ENCODE data around the gene RAG2.
"Not testable (repeated sequence)": the region's sequence is repeated elsewhere in the genome, so short reads cannot be mapped to it uniquely, and the experiment has no call there.

Gene RAG2

GRCh38 chr11:36566407-36567053 is 31.5 kb downstream of the RAG2 start:
- Histone ChIP-seq H3K9ac (ENCODE audit: insufficient read length, low read depth) (no peak overlapping the region), H3K36me3 (ENCODE audit: insufficient read depth, insufficient read length, low read length) (no peaks in the 10 kb centered on the region), H3K9me3 (ENCODE audit: insufficient read depth, low read length) (no peaks in the 10 kb centered on the region), H3K27me3 (ENCODE audit: insufficient read depth, insufficient read length) (no peaks in the 10 kb centered on the region), H3K4me1 (ENCODE audit: insufficient read depth, insufficient read length) (no peaks in the 10 kb centered on the region), H3K4me3 (ENCODE audit: insufficient read length, low read depth) (no peak overlapping the region)
- no peak for DNase-seq (ENCODE audit: low read depth, low spot score)
- TF ChIP-seq YY1 (IDR thresholded peaks at IDR 0.05; ENCODE audit: insufficient read depth, insufficient read length), result no peak
- TF ChIP-seq SUZ12 (IDR thresholded peaks at IDR 0.05; ENCODE audit: extremely low read depth, insufficient read depth, insufficient read length), result no peak
- TF ChIP-seq ZNF274 (IDR thresholded peaks at IDR 0.05; ENCODE audit: low read depth, low read length), result no peak

GRCh38 chr11:36565031-36565610 is 32.9 kb downstream of the RAG2 start:
- no peaks in the 10 kb centered on the region for H3K27me3 ChIP-seq (ENCODE audit: insufficient read depth, insufficient read length)

GRCh38 chr11:36564376-36565030 is 33.5 kb downstream of the RAG2 start:
- Histone ChIP-seq H3K9me3 (ENCODE audit: insufficient read depth, low read length) (peaks cover 12% of the 10 kb centered on the region), H3K36me3 (ENCODE audit: insufficient read depth, insufficient read length, low read length) (no peaks in the 10 kb centered on the region), H3K4me3 (ENCODE audit: insufficient read length, low read depth) (no peak overlapping the region), H3K27me3 (ENCODE audit: insufficient read depth, insufficient read length) (no peaks in the 10 kb centered on the region), H3K9ac (ENCODE audit: insufficient read length, low read depth) (no peak overlapping the region), H3K4me1 (ENCODE audit: insufficient read depth, insufficient read length) (no peaks in the 10 kb centered on the region)
- peak; percentile 44 for DNase-seq (ENCODE audit: low read depth, low spot score)
- no peak for TF ChIP-seq YY1 (IDR thresholded peaks at IDR 0.05; ENCODE audit: insufficient read depth, insufficient read length)
- no peak for TF ChIP-seq SUZ12 (IDR thresholded peaks at IDR 0.05; ENCODE audit: extremely low read depth, insufficient read depth, insufficient read length)
- no peak for TF ChIP-seq ZNF274 (IDR thresholded peaks at IDR 0.05; ENCODE audit: low read depth, low read length)

More at GRCh38 chr11:36565031-36565610, 32.9 kb downstream of the RAG2 start:
- TF ChIP-seq SUZ12 (IDR thresholded peaks at IDR 0.05; ENCODE audit: extremely low read depth, insufficient read depth, insufficient read length) (no peak), YY1 (IDR thresholded peaks at IDR 0.05; ENCODE audit: insufficient read depth, insufficient read length) (no peak), ZNF274 (IDR thresholded peaks at IDR 0.05; ENCODE audit: low read depth, low read length) (no peak)
- Histone ChIP-seq H3K4me3 (ENCODE audit: insufficient read length, low read depth) (no peak overlapping the region), H3K9me3 (ENCODE audit: insufficient read depth, low read length) (peaks cover 6% of the 10 kb centered on the region; the same call in 1 of the 2 replicates), H3K9ac (ENCODE audit: insufficient read length, low read depth) (no peak overlapping the region), H3K36me3 (ENCODE audit: insufficient read depth, insufficient read length, low read length) (no peaks in the 10 kb centered on the region), H3K4me1 (ENCODE audit: insufficient read depth, insufficient read length) (no peaks in the 10 kb centered on the region)
- no peak for DNase-seq (ENCODE audit: low read depth, low spot score)

GRCh38 chr11:36558571-36559413 is 39.2 kb downstream of the RAG2 start:
- Histone ChIP-seq H3K4me1 (ENCODE audit: insufficient read depth, insufficient read length) (no peaks in the 10 kb centered on the region), H3K36me3 (ENCODE audit: insufficient read depth, insufficient read length, low read length) (no peaks in the 10 kb centered on the region), H3K9ac (ENCODE audit: insufficient read length, low read depth) (no peak overlapping the region), H3K27me3 (ENCODE audit: insufficient read depth, insufficient read length) (no peaks in the 10 kb centered on the region), H3K4me3 (ENCODE audit: insufficient read length, low read depth) (no peak overlapping the region), H3K9me3 (ENCODE audit: insufficient read depth, low read length) (peaks cover 31% of the 10 kb centered on the region)
- no peak for TF ChIP-seq ZNF274 (IDR thresholded peaks at IDR 0.05; ENCODE audit: low read depth, low read length)
- no peak for TF ChIP-seq YY1 (IDR thresholded peaks at IDR 0.05; ENCODE audit: insufficient read depth, insufficient read length)
- no peak for TF ChIP-seq SUZ12 (IDR thresholded peaks at IDR 0.05; ENCODE audit: extremely low read depth, insufficient read depth, insufficient read length)
- no peak for DNase-seq (ENCODE audit: low read depth, low spot score)

GRCh38 chr11:36557991-36558390 is 40.0 kb downstream of the RAG2 start:
- TF ChIP-seq SUZ12 (IDR thresholded peaks at IDR 0.05; ENCODE audit: extremely low read depth, insufficient read depth, insufficient read length), result no peak
- peak overlapping the region; percentile 33 for H3K4me3 ChIP-seq (ENCODE audit: insufficient read length, low read depth)
- DNase-seq (ENCODE audit: low read depth, low spot score), result no peak
- no peak overlapping the region for H3K9ac ChIP-seq (ENCODE audit: insufficient read length, low read depth)
- H3K27me3 ChIP-seq (ENCODE audit: insufficient read depth, insufficient read length), result no peaks in the 10 kb centered on the region
- peaks cover 31% of the 10 kb centered on the region for H3K9me3 ChIP-seq (ENCODE audit: insufficient read depth, low read length)
- no peaks in the 10 kb centered on the region for H3K36me3 ChIP-seq (ENCODE audit: insufficient read depth, insufficient read length, low read length)
- no peaks in the 10 kb centered on the region for H3K4me1 ChIP-seq (ENCODE audit: insufficient read depth, insufficient read length)

GRCh38 chr11:36557390-36557789 is 40.6 kb downstream of the RAG2 start:
- H3K9ac ChIP-seq (ENCODE audit: insufficient read length, low read depth); H3K36me3 ChIP-seq (ENCODE audit: insufficient read depth, insufficient read length, low read length); DNase-seq (ENCODE audit: low read depth, low spot score); H3K27me3 ChIP-seq (ENCODE audit: insufficient read depth, insufficient read length); H3K4me1 ChIP-seq (ENCODE audit: insufficient read depth, insufficient read length): not testable (repeated sequence)
- Histone ChIP-seq H3K9me3 (ENCODE audit: insufficient read depth, low read length) (peaks cover 31% of the 10 kb centered on the region), H3K4me3 (ENCODE audit: insufficient read length, low read depth) (peak overlapping the region; percentile 33)
- peak; percentile 39 for TF ChIP-seq YY1 (IDR thresholded peaks at IDR 0.05; ENCODE audit: insufficient read depth, insufficient read length)

Data from NT2/D1 (cell line).